Keratinocyte (primary cell): Measurements from ENCODE around the gene DLL1. TPM values are rescaled to one million over a fixed set of nuclear protein-coding genes. Genes with fewer than 3 reads are reported as not detected.

ENCODE experiments used
- DNase-seq: peaks from one replicate; pipeline ENCODE4 v3.0.0-alpha.2; 2011; ENCODE audit warnings: low read depth, missing footprints, low spot score
- FAIRE-seq: peaks from 2 replicates; lab custom pipeline; 2011; peaks lifted over from hg19 to GRCh38; lab: Jason Lieb, UNC
- H2AFZ ChIP-seq: 2 replicates; pipeline ENCODE4 v1.6.0; 2012; ENCODE audit warnings: low read length, control low read depth, inconsistent platforms; ENCODE audit not compliant: control insufficient read depth
- H3K27ac ChIP-seq: 2 replicates; pipeline ENCODE4 v1.5.1; 2011; ENCODE audit warnings: low read length; ENCODE audit not compliant: control insufficient read depth, insufficient read depth
- H3K27me3 ChIP-seq: 3 replicates; pipeline ENCODE4 v1.6.0; 2011; ENCODE audit warnings: low read length; ENCODE audit not compliant: control insufficient read depth, insufficient read depth; ENCODE audit errors: extremely low read depth
- H3K36me3 ChIP-seq, 2 experiments: 2 replicates in 1 of 2; 3 replicates in 1 of 2; pipeline ENCODE4 v1.5.1; 2011; ENCODE audit warnings: low read length in 2 of 2, mild to moderate bottlenecking in 1 of 2; ENCODE audit not compliant: control insufficient read depth in 2 of 2, insufficient read depth in 2 of 2; ENCODE audit errors: extremely low read depth in 1 of 2
- H3K4me1 ChIP-seq: 3 replicates; pipeline ENCODE4 v1.5.1; 2011; ENCODE audit warnings: low read length; ENCODE audit not compliant: control insufficient read depth, insufficient read depth; ENCODE audit errors: extremely low read depth
- H3K4me2 ChIP-seq: 3 replicates; pipeline ENCODE4 v1.6.0; 2011; ENCODE audit warnings: low read depth, low read length; ENCODE audit not compliant: control insufficient read depth, insufficient read depth; ENCODE audit errors: extremely low read depth
- H3K4me3 ChIP-seq, 3 experiments: fragments of 200-600 bp in 1 of 3; sonication (generic) in 1 of 3; 2 replicates in 2 of 3; 3 replicates in 1 of 3; pipeline ENCODE4 v1.5.1; 2011 to 2016; ENCODE audit warnings: low read length in 3 of 3, mild to moderate bottlenecking in 3 of 3, control low read depth in 2 of 3, inconsistent platforms in 1 of 3, low read depth in 1 of 3, mixed read lengths in 1 of 3, mixed run types in 1 of 3, moderate library complexity in 1 of 3; ENCODE audit not compliant: control insufficient read depth in 2 of 3, insufficient read depth in 2 of 3; ENCODE audit errors: extremely low read depth in 1 of 3
- H3K79me2 ChIP-seq: 2 replicates; pipeline ENCODE4 v1.6.0; 2012; ENCODE audit warnings: low read length; ENCODE audit not compliant: control insufficient read depth, insufficient read depth
- H3K9ac ChIP-seq: 3 replicates; pipeline ENCODE4 v1.6.0; 2011; ENCODE audit warnings: low read length; ENCODE audit not compliant: control insufficient read depth, insufficient read depth; ENCODE audit errors: extremely low read depth
- H3K9me1 ChIP-seq: 3 replicates; pipeline ENCODE4 v1.6.0; 2011; ENCODE audit warnings: low read length; ENCODE audit not compliant: control insufficient read depth, insufficient read depth; ENCODE audit errors: extremely low read depth
- H3K9me3 ChIP-seq: 2 replicates; pipeline ENCODE4 v1.5.1; 2012; ENCODE audit warnings: low read depth, low read length; ENCODE audit not compliant: control insufficient read depth
- H4K20me1 ChIP-seq: 3 replicates; pipeline ENCODE4 v1.6.0; 2011; ENCODE audit warnings: low read length; ENCODE audit not compliant: control insufficient read depth, insufficient read depth; ENCODE audit errors: extremely low read depth
- EZH2 ChIP-seq: IDR thresholded peaks from one replicate; pipeline ENCODE4 v1.6.1; 2012; ENCODE audit warnings: inconsistent platforms, mild to moderate bottlenecking, low read length, moderate library complexity
- dilution Hi-C: fragments of 300-500 bp; cut with MboI; formaldehyde crosslinking; loops from one replicate; pipeline ENCODE4 v1.7.0; 2020; ENCODE audit warnings: low sequenced_read_pairs; ENCODE audit not compliant: extremely low pct_ligation_motif_present
- polyA plus RNA-seq, 5 experiments: library from polyadenylated mRNA; depleted of rRNA in 3 of 5; stranded (reverse) in 3 of 5; stranded (forward) in 1 of 5; unstranded in 1 of 5; fragments of >200 nt; gene quantifications; 1 replicate in 1 of 5; 2 replicates in 3 of 5; 3 replicates in 1 of 5; pipeline versions ENCODE4 v1.2.1 to v1.2.3, GENCODE V29; 2011 to 2012; ENCODE audit warnings: missing spikeins in 2 of 5, low read depth in 1 of 5, low replicate concordance in 1 of 5
- TF ChIP-seq, protein P1 (sequence below), 3 experiments: IDR thresholded peaks in 1 of 3; conservative IDR thresholded peaks in 1 of 3; optimal IDR thresholded peaks in 1 of 3; 2 replicates in 2 of 3; 3 replicates in 1 of 3; pipeline versions ENCODE3 to v1.5.1; 2011; ENCODE audit warnings: low read length in 3 of 3, mild to moderate bottlenecking in 3 of 3, moderate library complexity in 2 of 3, control low read depth in 1 of 3, inconsistent platforms in 1 of 3; ENCODE audit not compliant: insufficient read depth in 2 of 3; ENCODE audit errors: extremely low read depth in 1 of 3

The DLL1 gene
- polyA plus RNA-seq, 1 donor (not counting 4 experiments of a cell fraction or from before 2014, with no cell fraction given) = 8.2 TPM

GRCh38 chr6:170253910-170254269, 37.0 kb downstream of the DLL1 start:
- FAIRE-seq = no peak
- Histone ChIP-seq H3K9me3 (no peaks in the 10 kb centered on the region), H3K9ac (no peak overlapping the region), H2AFZ (no peak overlapping the region), H3K27me3 (no peaks in the 10 kb centered on the region), H3K4me3 (no peak overlapping the region), H4K20me1 (no peaks in the 10 kb centered on the region), H3K79me2 (no peaks in the 10 kb centered on the region), H3K36me3 (no peaks in the 10 kb centered on the region), H3K27ac (no peak overlapping the region), H3K9me1 (no peaks in the 10 kb centered on the region), H3K4me2 (no peak overlapping the region), H3K4me1 (peaks cover 4% of the 10 kb centered on the region)
- DNase-seq = no peak
- TF ChIP-seq, protein P1, sequence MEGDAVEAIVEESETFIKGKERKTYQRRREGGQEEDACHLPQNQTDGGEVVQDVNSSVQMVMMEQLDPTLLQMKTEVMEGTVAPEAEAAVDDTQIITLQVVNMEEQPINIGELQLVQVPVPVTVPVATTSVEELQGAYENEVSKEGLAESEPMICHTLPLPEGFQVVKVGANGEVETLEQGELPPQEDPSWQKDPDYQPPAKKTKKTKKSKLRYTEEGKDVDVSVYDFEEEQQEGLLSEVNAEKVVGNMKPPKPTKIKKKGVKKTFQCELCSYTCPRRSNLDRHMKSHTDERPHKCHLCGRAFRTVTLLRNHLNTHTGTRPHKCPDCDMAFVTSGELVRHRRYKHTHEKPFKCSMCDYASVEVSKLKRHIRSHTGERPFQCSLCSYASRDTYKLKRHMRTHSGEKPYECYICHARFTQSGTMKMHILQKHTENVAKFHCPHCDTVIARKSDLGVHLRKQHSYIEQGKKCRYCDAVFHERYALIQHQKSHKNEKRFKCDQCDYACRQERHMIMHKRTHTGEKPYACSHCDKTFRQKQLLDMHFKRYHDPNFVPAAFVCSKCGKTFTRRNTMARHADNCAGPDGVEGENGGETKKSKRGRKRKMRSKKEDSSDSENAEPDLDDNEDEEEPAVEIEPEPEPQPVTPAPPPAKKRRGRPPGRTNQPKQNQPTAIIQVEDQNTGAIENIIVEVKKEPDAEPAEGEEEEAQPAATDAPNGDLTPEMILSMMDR (optimal IDR thresholded peaks at IDR 0.05 in 1 of 3, IDR thresholded peaks at IDR 0.05 in 1 of 3, conservative IDR thresholded peaks at IDR 0.05 in 1 of 3; ENCODE audit: extremely low read depth in 1 of 3, insufficient read depth in 2 of 3, low read length in 3 of 3) = no peak
- no peak for TF ChIP-seq EZH2
- dilution Hi-C loops = no loop called here

DNA sequence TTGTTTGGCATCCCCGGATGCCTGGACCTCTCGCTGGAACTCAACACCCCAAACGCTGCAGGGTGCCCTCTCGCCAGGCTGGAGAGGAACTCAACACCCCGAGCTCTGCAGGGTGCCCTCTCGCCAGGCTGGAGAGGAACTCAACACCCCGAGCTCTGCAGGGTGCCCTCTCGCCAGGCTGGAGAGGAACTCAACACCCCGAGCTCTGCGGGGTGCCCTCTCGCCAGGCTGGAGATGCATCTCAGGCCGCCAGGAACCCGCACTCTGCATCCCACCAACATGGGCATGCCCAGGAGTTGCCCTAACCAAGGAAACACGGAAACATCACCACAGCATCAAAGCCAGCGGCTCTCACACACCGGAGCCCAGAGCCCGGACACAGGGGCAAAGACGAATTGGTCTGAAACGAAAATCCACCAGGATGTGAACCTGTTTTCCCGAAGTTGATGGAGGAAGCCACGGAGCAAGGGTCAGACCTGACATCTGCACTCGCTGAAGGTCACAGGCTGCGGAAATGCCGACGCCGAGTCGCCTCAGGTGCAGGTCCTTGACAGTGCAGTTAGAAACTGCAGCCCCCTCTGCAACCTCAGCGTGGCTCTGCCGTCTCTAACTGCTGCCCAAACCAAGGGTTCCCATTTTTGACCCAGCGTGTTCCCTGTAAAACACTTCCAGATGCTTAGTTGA, 37.5 kb downstream of the DLL1 start:
- Histone ChIP-seq H3K4me3 (no peak overlapping the region), H3K36me3 (no peaks in the 10 kb centered on the region), H3K9me1 (no peaks in the 10 kb centered on the region), H2AFZ (no peak overlapping the region), H4K20me1 (no peaks in the 10 kb centered on the region), H3K79me2 (no peaks in the 10 kb centered on the region), H3K9me3 (no peaks in the 10 kb centered on the region), H3K9ac (no peak overlapping the region), H3K27me3 (no peaks in the 10 kb centered on the region), H3K4me2 (no peak overlapping the region), H3K27ac (no peak overlapping the region), H3K4me1 (peaks cover 4% of the 10 kb centered on the region)
- TF ChIP-seq, protein P1 (optimal IDR thresholded peaks at IDR 0.05 in 1 of 3, IDR thresholded peaks at IDR 0.05 in 1 of 3, conservative IDR thresholded peaks at IDR 0.05 in 1 of 3; ENCODE audit: extremely low read depth in 1 of 3, insufficient read depth in 2 of 3, low read length in 3 of 3) = no peak
- no peak for TF ChIP-seq EZH2
- dilution Hi-C loops = no loop called here
- DNase-seq (no peak), FAIRE-seq (no peak)
